SK-N-SH treated with all-trans-retinoic acid at 6 μM for 48 hours (cell line): Measurements from ENCODE around the gene FCER2.

Source experiments
- ARNTL ChIP-seq: fragments of 450-650 bp; formaldehyde crosslinking; IDR thresholded peaks from 2 replicates; pipeline ENCODE4 v1.5.0; 2020; ENCODE audit warnings: low read depth, mild to moderate bottlenecking, moderate library complexity, borderline replicate concordance
- GLIS3 ChIP-seq: fragments of 250-450 bp; sonication (Bioruptor Pico); IDR thresholded peaks from 2 replicates; pipeline ENCODE4 v1.5.0; 2020; ENCODE audit warnings: mild to moderate bottlenecking, moderate library complexity
- ZFP30 ChIP-seq: fragments of 450-650 bp; formaldehyde crosslinking; IDR thresholded peaks from 2 replicates; pipeline ENCODE4 v1.5.0; 2022; ENCODE audit warnings: mild to moderate bottlenecking, moderate library complexity
- ZNF8 ChIP-seq: fragments of 450-650 bp; formaldehyde crosslinking; IDR thresholded peaks from 2 replicates; pipeline ENCODE4 v1.5.0; 2020; ENCODE audit warnings: mild to moderate bottlenecking, moderate library complexity
- TF ChIP-seq, protein P1 (sequence below): fragments of 250-450 bp; sonication (Bioruptor Pico); IDR thresholded peaks from 2 replicates; pipeline ENCODE4 v1.8.0; 2020; ENCODE audit warnings: mild to moderate bottlenecking, moderate library complexity, borderline replicate concordance
- TF ChIP-seq, protein P2 (sequence below): fragments of 250-450 bp; sonication (Bioruptor Pico); IDR thresholded peaks from 2 replicates; pipeline ENCODE4 v1.5.1; 2021; ENCODE audit warnings: mild to moderate bottlenecking, moderate library complexity

DNA sequence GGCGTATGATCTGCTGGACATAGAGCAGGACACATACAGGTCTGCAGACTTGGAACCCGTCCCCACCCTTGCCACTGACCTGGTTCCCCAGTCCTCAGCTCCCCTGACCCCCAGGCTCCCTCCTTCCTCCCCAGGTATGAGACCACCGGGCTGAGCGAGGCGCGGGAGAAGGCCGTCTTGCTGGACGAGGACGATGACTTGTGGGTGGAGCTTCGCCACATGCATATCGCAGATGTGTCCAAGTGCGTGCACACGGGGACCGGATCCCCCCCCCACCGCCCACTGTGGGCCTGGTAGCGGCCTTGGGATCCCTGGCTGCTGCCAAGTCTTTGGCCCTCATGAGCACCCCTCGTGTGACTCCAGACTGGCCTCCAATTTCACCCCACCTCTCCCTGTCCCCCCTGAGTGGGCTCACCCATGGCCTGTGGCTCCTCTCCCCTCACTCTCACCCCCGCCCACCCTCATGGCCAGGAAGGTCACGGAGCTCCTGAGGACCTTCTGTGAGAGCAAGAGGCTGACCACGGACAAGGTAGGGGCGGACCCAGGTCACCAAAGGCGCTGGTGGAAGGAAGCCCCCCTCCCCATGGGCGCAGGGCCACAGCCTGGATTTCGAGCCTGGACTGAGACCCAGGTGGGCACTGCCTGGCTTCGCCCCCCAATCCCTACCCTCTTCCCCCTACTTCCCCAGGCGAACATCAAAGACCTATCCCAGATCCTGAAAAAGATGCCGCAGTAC lies 59.5 kb downstream of the FCER2 start:
- TF ChIP-seq, protein P1, sequence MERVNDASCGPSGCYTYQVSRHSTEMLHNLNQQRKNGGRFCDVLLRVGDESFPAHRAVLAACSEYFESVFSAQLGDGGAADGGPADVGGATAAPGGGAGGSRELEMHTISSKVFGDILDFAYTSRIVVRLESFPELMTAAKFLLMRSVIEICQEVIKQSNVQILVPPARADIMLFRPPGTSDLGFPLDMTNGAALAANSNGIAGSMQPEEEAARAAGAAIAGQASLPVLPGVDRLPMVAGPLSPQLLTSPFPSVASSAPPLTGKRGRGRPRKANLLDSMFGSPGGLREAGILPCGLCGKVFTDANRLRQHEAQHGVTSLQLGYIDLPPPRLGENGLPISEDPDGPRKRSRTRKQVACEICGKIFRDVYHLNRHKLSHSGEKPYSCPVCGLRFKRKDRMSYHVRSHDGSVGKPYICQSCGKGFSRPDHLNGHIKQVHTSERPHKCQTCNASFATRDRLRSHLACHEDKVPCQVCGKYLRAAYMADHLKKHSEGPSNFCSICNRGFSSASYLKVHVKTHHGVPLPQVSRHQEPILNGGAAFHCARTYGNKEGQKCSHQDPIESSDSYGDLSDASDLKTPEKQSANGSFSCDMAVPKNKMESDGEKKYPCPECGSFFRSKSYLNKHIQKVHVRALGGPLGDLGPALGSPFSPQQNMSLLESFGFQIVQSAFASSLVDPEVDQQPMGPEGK (CRISPR knock-in tag) = no peak
- TF ChIP-seq ZFP30 (CRISPR knock-in tag) (no peak), ZNF8 (CRISPR knock-in tag) (no peak), GLIS3 (no peak), ARNTL (CRISPR knock-in tag) (no peak)
- TF ChIP-seq, protein P2, sequence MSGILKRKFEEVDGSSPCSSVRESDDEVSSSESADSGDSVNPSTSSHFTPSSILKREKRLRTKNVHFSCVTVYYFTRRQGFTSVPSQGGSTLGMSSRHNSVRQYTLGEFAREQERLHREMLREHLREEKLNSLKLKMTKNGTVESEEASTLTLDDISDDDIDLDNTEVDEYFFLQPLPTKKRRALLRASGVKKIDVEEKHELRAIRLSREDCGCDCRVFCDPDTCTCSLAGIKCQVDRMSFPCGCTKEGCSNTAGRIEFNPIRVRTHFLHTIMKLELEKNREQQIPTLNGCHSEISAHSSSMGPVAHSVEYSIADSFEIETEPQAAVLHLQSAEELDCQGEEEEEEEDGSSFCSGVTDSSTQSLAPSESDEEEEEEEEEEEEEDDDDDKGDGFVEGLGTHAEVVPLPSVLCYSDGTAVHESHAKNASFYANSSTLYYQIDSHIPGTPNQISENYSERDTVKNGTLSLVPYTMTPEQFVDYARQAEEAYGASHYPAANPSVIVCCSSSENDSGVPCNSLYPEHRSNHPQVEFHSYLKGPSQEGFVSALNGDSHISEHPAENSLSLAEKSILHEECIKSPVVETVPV (CRISPR knock-in tag) = no peak
